LHCN-M2 (cell line): Measurements from ENCODE around the gene COX7C. TPM values are rescaled to one million over a fixed set of nuclear protein-coding genes. Genes with fewer than 3 reads are reported as not detected.
A peak's percentile ranks its signal among the peaks of the same experiment; 100 is the strongest.
"Not testable (repeated sequence)": the region's sequence is repeated elsewhere in the genome, so short reads cannot be mapped to it uniquely, and the experiment has no call there.

Source experiments
- DNase-seq: peaks from one replicate; pipeline ENCODE4 v3.0.0-alpha.2; 2012; ENCODE audit warnings: low read depth
- polyA plus RNA-seq: library from polyadenylated mRNA; unstranded; fragments of >200 nt; gene quantifications from one replicate; pipeline ENCODE4 v1.2.1, GENCODE V29; 2012; ENCODE audit warnings: missing spikeins
- total RNA-seq: library from RNA; depleted of rRNA; stranded (reverse); fragments of >200 nt; gene quantifications from 2 replicates; pipeline ENCODE4 v1.2.3, GENCODE V29; 2014; rRNA removed

COX7C gene, protein sequence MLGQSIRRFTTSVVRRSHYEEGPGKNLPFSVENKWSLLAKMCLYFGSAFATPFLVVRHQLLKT
- 281 and 292 TPM in 2 replicates for total RNA-seq
- polyA plus RNA-seq, result 948 TPM

DNA sequence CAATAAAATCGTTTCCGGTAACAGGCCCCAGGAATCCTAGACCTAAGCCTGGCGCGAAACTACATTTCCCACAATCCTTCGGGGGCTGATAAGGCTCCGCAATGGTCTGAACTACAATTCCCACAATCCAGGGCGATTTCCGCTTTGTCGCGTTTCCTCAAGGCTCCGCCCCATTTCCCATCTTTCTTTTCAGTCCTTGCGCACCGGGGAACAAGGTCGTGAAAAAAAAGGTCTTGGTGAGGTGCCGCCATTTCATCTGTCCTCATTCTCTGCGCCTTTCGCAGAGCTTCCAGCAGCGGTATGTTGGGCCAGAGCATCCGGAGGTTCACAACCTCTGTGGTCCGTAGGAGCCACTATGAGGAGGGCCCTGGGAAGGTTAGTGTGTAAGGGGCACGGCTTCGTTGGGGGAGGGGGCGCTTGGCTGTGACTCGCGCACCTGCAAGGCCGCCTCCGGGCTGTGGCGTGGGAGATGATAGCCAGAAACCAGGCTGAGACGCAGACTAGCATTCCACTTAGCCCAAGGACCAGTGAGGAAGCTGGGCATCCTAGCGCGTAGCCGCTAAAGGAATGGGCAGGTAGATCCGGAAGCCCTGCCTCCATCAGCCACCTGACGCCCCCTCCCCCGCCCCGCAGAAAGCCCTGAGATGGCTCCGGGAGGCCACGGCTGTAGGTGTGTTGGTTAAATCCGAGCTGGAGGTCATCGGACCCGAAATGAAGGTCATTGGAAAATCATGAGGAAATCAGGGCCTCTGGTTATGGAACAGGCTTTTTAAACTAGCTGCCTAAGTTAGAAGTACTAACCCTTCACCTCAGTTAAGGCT lies at the start of gene COX7C:
Gene COX7C, plus strand, starts transcription at position 186 of the 821 bp plus-strand sequence. Its CDS starts 115 bp downstream, at position 301.
- DNase-seq, result peak; percentile 94

DNA sequence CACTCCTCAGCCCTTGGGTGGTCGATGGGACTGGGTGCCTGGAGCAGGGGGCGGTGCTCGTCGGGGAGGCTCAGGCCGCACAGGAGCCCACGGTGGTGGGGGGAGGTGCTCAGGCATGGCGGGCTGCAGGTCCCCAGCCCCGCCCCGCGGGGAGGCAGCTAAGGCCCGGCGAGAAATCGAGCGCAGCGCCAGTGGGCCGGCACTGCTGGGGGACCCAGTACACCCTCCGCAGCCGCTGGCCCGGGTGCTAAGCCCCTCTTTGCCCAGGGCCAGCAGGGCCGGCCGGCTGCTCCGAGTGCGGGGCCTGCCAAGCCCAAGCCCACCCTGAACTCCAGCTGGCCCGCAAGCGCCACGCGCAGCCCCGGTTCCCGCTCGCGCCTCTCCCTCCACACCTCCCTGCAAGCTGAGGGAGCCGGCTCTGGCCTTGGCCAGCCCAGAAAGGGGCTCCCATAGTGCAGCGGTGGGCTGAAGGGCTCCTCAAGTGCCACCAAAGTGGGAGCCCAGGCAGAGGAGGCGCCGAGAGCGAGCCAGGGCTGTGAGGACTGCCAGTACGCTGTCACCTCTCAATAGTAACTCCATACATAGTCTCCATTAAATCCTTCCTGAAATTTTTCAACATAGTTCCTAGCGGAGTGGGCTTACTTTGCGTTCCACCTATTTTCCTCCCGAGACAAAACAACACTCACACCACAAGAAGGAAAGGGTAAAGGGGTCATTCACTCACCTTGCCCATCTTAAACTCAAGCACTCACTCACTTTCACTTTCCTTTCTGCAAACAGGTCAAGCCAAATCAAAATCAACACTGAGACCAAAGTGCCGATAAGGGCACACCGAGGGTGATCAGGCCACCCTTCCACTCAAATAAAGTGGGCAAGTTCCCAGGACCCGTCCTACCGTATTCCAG lies 48.0 kb upstream of the COX7C start:
- not testable (repeated sequence) for DNase-seq

DNA sequence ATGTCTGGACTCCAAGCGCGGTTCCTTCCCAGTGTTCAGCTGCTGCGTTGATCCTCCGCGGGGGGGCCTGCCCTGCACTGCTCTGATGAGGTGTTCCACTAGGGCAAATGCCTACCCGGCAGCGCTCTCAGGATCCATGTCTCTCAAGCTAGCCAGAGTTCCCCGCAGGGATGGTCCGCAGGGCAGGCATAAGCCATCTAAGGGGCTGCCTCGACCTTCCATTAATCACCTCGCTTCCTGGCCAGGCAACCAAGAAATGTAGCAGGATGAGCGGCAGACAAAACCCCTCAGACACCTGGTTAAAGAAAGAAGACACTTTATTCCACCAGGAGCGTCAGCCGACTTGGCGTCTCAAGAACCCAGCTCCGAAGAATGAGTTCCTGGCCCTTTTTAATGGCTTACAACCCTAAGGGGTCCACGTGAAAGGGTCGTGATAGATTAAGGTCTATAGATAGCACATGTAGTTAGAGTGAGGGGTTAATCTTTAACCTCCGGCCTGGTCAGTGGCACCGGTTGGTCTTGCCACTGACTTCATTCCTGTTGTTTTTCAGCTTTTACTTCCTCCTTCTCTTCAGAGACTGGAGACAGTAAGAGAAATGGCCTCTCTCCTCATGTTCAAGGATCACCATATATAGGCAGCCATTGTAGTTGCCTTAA lies 47.2 kb upstream of the COX7C start:
- DNase-seq, result no peak

DNA sequence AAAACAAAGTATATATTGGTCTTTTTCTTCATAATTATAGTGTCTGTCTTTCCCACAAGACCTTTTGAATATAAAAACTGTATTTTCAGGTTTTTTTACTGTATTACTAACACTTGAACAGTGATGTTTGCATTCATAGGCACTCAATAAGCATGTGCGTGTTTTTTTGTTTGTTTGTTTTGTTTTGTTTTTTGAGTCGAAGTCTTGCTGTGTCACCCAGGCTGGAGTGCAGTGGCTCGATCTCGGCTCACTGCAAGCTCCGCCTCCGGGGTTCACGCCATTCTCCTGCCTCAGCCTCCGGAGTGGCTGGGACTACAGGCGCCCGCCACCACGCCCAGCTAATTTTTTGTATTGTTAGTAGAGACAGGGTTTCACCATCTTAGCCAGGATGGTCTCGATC lies 46.6 kb upstream of the COX7C start:
- DNase-seq, result not testable (repeated sequence)

DNA sequence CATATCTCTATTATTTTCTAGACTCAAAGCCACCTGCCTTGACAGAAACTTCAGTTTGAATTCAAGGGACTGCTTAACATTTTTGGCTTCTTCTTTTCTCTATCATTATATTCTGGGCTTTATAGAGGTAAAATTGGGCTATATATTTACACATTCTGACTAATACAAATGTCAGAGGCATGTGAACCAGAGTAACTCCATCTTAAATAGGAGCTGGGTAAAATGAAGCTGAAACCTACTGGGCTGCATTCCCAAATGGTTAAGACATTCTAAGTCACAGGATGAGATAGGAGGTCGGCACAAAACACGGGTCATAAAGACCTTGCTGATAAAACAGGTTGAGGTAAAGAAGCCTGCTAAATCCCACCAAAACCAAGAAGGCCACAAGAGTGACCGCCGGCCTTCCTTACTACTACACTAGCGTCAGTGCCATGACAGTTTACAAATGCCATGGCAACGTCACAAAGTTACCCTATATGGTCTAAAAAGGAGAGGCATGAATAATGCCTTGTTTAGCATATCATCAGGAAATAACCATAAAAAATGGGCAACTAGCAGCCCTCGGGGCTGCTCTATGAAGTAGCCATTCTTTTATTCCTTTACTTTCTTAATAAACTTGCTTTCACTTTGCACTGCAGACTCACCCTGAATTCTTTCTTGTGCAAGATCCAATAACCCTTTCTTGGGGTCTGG lies 44.8 kb upstream of the COX7C start:
- DNase-seq, result no peak

DNA sequence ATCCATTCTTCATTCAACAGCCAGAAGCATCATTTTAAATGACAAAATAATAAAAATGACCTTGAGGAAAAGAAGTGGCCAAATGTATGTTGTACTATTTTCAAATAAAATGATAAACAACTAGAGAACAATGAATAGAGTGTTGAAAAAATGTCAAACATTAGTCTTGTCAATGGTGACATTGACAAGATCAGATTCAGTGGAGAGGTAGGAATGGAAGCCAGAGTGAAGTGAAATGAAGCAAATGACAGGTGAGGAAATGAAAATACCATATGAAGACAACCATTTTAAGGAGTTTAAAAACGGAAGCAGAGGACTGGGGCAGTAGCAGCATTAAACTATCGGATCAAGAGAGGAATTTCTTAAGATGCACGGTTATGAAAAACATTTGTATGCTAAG lies 38.2 kb upstream of the COX7C start:
- DNase-seq, result no peak

DNA sequence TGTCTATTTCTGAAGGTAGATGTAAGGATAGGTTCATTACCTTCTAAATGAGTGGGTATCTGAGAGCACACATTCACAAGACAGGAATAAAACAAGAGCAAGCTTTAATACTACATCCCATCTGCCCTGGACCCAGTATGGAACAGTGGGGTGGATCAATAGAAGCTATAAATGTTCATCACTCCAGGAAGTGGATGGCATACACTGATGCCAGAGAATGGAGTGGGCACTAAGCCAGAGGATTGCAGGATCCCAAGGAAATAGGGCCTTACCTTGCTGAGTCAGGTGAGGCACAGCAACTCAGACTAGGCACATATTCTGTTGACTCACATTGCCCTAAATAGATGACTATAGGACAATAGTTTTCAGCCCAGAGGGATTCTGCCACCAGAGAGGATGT lies 21.3 kb upstream of the COX7C start:
- no peak for DNase-seq

DNA sequence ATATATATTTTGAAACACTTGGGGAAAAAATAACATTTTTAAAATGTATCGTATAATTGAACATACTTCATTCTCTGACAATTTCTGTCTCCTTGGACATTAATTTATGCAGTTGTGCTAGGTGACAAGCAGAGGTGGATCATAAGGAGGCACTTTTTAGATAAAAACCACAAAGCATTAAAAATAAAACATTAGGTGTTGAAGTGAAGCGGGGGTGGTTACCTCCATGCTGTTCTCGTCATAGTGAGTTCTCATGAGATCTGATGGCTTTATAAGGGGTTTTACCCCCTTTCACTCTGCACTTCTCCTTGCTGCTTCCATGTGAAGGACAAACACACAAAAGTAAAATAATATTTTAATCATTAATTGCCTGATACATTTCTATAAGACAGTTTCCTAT lies 11.9 kb upstream of the COX7C start:
- no peak for DNase-seq

DNA sequence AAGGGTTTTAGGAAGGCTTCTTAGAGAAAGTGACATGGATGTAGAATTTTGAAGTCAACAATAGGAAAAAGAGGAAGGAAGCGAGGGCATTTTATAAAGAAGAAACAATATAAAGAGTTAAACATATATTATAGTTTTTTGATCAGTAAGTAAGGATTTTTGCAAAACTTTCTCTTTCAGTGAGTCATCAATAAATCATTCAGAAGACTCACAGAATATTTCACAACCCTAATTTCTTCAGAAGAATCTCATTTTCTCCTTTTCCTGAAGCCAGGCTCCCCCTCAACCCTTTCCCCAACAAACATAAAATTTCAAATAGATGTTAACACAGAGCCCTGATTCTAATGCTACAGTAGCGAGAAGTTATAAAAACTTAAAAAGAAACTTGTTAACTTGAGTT lies 4.3 kb upstream of the COX7C start:
- peak; percentile 7 for DNase-seq

DNA sequence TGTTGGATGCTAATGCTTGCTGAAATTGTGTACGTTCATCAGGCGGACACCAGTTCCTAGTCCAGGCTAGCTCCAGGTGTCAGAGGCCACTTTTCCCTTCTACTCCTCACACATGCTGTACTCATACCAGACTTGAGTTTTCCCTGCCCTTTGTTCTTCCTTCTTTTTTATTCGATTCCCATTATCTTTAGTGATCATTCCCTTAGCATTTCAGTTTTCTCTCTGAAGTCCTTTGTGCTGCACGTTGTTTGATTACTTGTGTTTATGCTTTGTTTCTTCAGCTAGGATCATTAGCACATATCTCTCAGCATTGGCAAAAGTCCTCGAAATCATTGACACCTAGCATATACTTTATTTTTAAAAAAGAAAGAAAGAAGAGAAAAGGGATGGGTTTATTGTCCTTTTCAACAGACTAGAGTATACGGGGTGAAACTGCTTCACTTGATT lies 409 bp upstream of the COX7C start:
- DNase-seq, result no peak

DNA sequence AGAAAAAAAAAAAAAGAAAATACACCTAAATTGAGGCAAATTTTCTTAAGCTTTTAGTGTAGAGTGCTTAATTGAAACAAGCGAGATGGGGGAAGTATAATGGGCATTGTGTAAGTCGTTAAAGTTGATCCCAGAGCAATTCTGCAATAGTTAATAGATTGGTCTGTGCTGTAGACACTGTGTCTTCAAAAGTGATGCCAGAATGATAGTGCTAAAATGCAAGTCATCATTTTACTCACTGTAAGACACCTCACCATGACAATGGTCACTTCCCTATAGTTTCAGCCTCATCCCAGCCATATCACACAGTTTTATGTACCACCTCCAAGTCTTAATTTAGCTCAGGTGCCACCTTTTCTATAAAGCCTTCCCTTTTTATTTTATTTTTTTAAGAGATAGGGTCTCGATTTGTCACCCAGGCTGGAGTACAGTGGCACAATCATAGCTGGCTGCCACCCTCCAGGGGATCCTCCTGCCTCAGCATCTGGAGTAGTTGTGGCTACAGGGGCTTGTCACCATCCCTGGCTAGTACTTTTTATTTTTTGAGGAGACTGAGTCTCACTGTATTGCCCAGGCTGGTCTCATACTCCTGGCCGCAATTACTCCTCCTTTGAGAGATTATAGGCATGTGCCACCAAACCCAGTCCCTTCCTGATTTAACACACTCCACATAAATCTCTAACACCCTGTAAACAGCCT lies 6.2 kb downstream of the COX7C start:
- no peak for DNase-seq

DNA sequence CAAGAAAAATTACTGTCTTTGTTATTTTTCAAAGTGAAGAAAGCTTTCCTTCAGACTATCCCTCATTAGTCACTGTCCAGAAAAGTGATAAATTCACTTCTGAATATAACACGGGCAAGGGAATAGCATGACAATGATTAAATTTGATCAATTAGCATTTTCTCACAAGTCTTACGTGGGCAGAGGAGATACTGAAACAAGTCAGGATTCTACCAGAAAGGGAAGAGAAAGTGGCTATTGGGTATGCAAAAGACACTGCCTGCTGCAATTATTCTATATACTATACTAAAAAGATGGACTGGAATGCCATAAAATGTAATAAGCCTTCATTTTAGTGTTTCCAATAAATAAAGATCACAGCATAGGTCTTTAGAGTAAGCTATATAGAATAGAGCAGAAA lies 7.4 kb downstream of the COX7C start:
- no peak for DNase-seq

DNA sequence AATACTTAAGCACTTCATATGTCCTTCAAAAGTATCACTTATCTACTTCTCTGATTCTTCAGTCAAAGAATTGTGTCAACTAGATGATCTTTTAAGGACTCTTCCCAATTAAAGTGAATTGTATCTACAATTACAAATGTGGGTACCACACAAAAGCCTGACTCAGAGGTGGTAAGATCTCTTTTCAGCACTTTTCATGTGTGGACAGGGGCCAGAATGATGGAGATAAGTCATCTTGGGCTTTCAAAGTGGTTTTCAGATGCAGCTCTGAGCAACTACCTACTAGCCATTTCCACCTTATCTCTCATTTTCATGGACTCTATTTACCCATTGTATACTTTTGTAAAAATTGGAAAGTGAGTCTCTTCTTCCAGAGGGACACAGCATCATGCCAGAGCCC lies 8.4 kb downstream of the COX7C start:
- peak; percentile 3 for DNase-seq

DNA sequence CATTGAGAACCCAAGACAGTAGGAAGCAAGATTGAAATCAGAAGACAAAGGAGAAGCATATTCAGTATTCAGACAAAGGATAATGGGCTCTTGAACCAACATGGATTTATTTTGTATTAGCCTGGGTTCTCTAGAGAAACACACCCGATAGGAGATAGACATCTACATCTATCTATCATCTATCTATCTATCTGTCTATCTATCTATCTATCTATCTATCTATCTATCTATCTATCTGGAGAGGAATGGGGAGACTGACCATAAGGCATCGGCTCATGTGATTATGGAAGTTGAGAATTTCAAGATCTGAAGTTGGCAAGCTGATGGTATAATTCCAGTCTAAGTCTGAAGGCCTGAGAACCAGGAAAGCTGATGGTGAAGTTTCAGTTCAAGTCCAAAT lies 13.4 kb downstream of the COX7C start:
- no peak for DNase-seq

DNA sequence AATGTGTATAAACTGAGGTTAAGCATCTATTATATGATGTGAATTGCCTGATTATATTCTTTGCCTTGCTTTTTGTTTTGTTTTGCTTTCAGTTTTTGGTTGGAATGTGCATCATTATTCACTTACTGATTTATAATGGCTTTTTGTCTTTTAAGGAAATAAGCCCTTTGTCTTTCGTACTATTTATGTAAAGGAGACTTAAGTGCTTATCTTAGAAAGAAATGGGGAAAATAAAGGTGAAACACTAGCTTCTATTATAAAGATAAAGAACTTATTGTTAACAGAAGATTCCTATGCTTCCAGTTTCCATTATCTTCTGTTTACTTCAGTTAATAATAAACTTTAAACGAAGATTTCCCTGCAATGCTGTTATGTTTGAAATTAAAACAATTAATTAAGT lies 23.3 kb downstream of the COX7C start:
- no peak for DNase-seq

DNA sequence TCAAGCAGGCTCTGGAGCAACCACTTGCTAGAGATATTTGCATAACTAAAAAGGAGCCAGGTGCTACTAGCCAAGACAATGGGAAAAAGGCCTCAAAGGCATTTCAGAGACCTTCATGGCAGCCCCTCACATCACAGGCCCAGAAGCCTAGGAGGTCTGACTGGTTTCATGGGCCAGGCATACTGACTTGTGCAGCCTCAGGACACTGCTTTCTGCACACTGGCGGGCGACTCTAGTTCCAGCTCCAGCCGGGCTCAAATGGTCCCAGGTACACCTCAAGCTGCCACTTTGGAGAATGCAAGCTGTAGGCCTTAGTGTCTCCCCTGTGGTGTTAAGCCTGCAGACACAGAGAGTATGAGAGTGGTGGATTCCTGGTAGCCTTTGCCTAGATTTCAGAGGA lies 27.1 kb downstream of the COX7C start:
- no peak for DNase-seq

DNA sequence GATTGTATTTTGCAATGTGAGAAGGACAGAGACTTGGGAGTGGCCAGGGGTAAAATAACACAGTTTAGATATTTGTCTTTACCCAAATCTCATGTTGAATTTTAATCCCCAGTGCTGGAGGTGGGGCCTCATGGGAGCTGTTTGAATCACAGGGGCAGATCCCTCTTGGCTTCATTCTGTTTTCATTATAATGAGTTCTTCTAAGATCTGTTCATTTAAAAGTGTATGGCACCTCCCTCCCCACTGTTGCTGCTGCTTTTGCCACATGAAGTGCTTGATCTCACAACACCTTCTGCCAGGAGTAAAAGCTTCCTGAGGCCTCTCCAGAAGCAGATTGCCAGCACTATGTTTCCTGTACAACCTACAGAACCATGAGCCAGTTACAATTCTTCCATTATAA lies 28.1 kb downstream of the COX7C start:
- no peak for DNase-seq

DNA sequence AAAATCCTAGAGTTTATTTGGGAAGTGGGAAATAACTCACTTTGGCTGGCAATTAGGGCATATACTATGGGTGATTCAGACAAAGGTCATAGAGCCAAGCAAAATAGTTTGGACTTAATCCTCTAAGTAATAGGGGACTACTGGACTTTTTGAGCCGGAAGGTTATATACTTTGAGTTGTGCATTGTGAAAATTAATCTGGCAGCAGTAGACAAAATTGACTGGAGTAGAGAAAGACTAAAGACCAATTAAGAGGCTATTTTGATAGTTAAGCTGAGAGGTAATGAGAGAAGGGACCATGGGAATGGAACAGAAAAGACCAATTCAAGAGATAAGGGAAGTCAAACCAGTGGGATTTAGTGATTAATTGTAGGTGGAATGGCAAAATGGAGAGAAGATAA lies 28.9 kb downstream of the COX7C start:
- no peak for DNase-seq

DNA sequence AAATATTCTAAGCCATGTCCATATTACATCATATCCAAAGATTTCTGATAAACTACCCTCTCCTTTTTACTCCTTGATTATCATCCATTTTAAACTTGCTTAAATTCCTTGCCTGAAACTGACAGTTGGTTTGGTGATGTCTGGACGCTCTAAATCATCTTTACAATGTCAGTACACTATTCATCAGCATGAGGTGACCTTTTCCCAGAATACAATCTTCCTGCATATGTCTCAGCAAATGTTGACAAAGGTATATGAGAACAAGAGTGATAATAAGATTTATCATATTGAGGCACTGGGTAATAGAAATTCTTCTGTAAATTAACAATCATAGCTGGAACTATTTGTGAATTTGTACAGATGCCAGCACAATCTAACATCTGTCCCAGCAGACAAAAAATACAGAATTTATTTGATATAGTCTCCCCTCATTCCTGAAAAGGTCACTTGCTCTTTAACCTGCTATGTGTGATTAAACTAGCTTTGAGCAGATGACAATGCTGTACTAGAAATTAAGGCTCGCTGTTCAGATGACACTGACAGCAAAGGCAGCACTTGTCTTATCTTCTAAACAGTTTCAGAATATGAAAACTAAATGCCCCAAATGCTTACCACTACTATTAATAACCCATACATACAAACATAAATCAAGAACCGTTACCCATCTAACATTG lies 32.2 kb downstream of the COX7C start:
- no peak for DNase-seq

DNA sequence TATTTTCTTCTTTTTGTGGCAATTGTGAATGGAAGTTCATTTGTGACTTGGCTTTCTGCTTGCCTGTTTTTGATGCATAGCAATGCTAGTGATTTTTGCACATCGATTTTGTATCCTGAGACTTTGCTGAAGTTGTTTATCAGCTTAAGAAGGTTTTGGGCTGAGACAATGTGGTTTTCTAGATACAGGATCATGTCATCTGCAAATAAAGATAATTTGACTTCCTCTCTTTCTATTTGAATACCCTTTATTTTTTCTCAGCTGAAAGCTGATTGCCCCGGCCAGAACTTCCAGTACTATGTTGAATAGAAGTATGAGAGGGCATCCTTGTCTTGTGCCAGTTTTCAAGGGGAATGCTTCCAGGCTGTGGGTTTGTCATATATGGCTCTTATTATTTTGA lies 43.0 kb downstream of the COX7C start:
- not testable (repeated sequence) for DNase-seq
